ENCODE data around the gene GRM4. TPM values are rescaled to one million over a fixed set of nuclear protein-coding genes. Genes with fewer than 3 reads are reported as not detected.

GRM4 gene
- total RNA-seq, 1 experiment from 2014 or later = 5.6 TPM

- Histone ChIP-seq H3K23ac (ENCODE audit: insufficient read length, low read depth, low read length) (no peak overlapping the region), H3K23me2 (ENCODE audit: insufficient read length, low read depth, low read length, poor library complexity, severe bottlenecking) (no peaks in the 10 kb centered on the region), H4K8ac (replicated peaks; ENCODE audit: insufficient read length, low read depth, low read length) (no peak overlapping the region), H3K27ac (ENCODE audit: insufficient read length, low read depth, low read length) (no peak overlapping the region), H2AFZ (ENCODE audit: low read length) (no peak overlapping the region), H2BK5ac (ENCODE audit: insufficient read length, low read length) (no peak overlapping the region), H4K5ac (ENCODE audit: insufficient read length, low read depth, low read length) (no peak overlapping the region), H2BK12ac (ENCODE audit: insufficient read length, low read depth, low read length) (no peak overlapping the region), H3K27me3 (ENCODE audit: insufficient read depth, low read length) (no peaks in the 10 kb centered on the region), H2BK120ac (ENCODE audit: low read depth, low read length, poor library complexity, severe bottlenecking) (no peak overlapping the region), H4K20me1 (ENCODE audit: control insufficient read depth, insufficient read depth, insufficient read length) (no peaks in the 10 kb centered on the region), H3K56ac (ENCODE audit: insufficient read length, low read depth, low read length) (no peak overlapping the region), H3K79me1 (ENCODE audit: insufficient read depth, low read depth, low read length, poor library complexity, severe bottlenecking) (no peaks in the 10 kb centered on the region), H3K79me2 (ENCODE audit: insufficient read depth, low read length) (no peaks in the 10 kb centered on the region), H3K14ac (ENCODE audit: insufficient read depth, low read length) (no peak overlapping the region; the same call in 1 of the 2 replicates), H2BK15ac (ENCODE audit: low read depth, low read length) (no peak overlapping the region), H3K18ac (ENCODE audit: insufficient read length, low read depth, low read length) (no peak overlapping the region), H2BK20ac (ENCODE audit: low read depth, low read length, poor library complexity, severe bottlenecking) (no peak overlapping the region), H3K4ac (ENCODE audit: low read depth, low read length) (no peak overlapping the region), H4K91ac (ENCODE audit: insufficient read length, low read depth, low read length) (no peak overlapping the region), H3K9me3 (ENCODE audit: control insufficient read depth, low read depth, low read length) (no peaks in the 10 kb centered on the region), H3K4me2 (ENCODE audit: insufficient read depth, insufficient read length, low read length) (no peak overlapping the region), H3K9ac (ENCODE audit: extremely low read depth, insufficient read length, low read length) (no peak overlapping the region), H3T11ph (ENCODE audit: low read length) (no peak overlapping the region), H2AK5ac (ENCODE audit: insufficient read length, low read length) (no peak overlapping the region), H3K4me1 (ENCODE audit: insufficient read depth, low read length) (peaks cover 2% of the 10 kb centered on the region; the same call in 1 of the 2 replicates)
- Mint-ChIP-seq H3K27me3 (ENCODE audit: low read depth) (peaks cover 2% of the 10 kb centered on the region; the same call in 1 of the 2 replicates), H3K9me3 (no peaks in the 10 kb centered on the region), H3K36me3 (ENCODE audit: insufficient read depth in 1 of 3, low read depth in 3 of 3) (peaks cover 0 to 1% (median 0%) of the 10 kb centered on the region in 3 experiments; a peak in 2 of 7 replicates), H3K27ac (peak overlapping the region in 1 of 3 experiments; percentile 82; a peak in 2 of 7 replicates), H3K4me1 (peaks cover 12 to 22% of the 10 kb centered on the region in 2 experiments), H3K4me3 (no peak overlapping the region; a peak in 1 of 5 replicates)
- no peak for TF ChIP-seq CTCF (conservative IDR thresholded peaks at IDR 0.05)
- DNase-seq = no peak
- WGBS (ENCODE audit: extremely low coverage, insufficient read length, low lambda C conversion rate) = no CpG with 5 or more reads among the region's 14 CpGs
Measured at GRCh38 chr6:34085453-34086170, 60.3 kb downstream of the GRM4 start.

All from H9 (cell line).